HepG2 (cell line): ENCODE measurements around the gene MRPL58. TPM values are rescaled to one million over a fixed set of nuclear protein-coding genes. Genes with fewer than 3 reads are reported as not detected.

ENCODE experiments used
- ATAC-seq: fragments of 200-7000 bp; cut with Tn5 transposase; 3 replicates; pipeline ENCODE4 v1.9.1; 2020; ENCODE audit warnings: mild to moderate bottlenecking, moderate library complexity
- BruUV-seq: library from RNA; stranded (reverse); fragments of 400-500 nt; replicated peaks from 2 replicates; lab custom pipeline; 2021; lab: Mats Ljungman, UMichigan
- CTCF ChIA-PET: fragments of 300-600 bp; formaldehyde crosslinking; extraction: SDS; loops from one replicate; lab custom pipeline; 2021; ENCODE audit warnings: low total read pairs, inconsistent platforms, low intra/inter-chr PET ratio; lab: Yijun Ruan, JAX
- POLR2A ChIA-PET: fragments of 350-600 bp; sonication (Branson Sonifier 250); formaldehyde crosslinking; loops from one replicate; lab custom pipeline; 2020; ENCODE audit warnings: antibody characterized with exemption, inconsistent platforms; lab: Yijun Ruan, JAX
- DNase-seq: peaks from one replicate; pipeline ENCODE4 v3.0.0-alpha.2; 2015; ENCODE audit warnings: low spot score
- FAIRE-seq: peaks from 3 replicates; lab custom pipeline; 2011; peaks lifted over from hg19 to GRCh38; lab: Jason Lieb, UNC
- H2AFZ ChIP-seq: one replicate; pipeline ENCODE4 v1.6.1; 2011; ENCODE audit warnings: low read length, inconsistent platforms
- H3K27ac ChIP-seq: fragments of 300-600 bp; 3 replicates; pipeline ENCODE4 v1.8.0; 2011; ENCODE audit warnings: mixed run types, mild to moderate bottlenecking, mixed read lengths, low read length, inconsistent platforms; ENCODE audit not compliant: insufficient read depth; ENCODE audit errors: extremely low read length
- H3K27me3 ChIP-seq, 2 experiments: fragments of 200-600 bp in 1 of 2; 2 replicates in 1 of 2; 3 replicates in 1 of 2; pipeline versions ENCODE4 v1.6.0 to v1.8.0; 2011; ENCODE audit warnings: low read length in 2 of 2, mild to moderate bottlenecking in 2 of 2, moderate library complexity in 2 of 2, inconsistent platforms in 1 of 2; ENCODE audit not compliant: insufficient read depth in 2 of 2, control insufficient read depth in 1 of 2
- H3K36me3 ChIP-seq, 2 experiments: fragments of 200-600 bp in 1 of 2; replicated peaks in 1 of 2; 2 replicates in 1 of 2; 3 replicates in 1 of 2; pipeline versions ENCODE4 v1.5.1 to v1.8.0; 2011; ENCODE audit warnings: low read length in 2 of 2, inconsistent platforms in 1 of 2; ENCODE audit not compliant: insufficient read depth in 2 of 2, control insufficient read depth in 1 of 2
- H3K4me1 ChIP-seq: 2 replicates; pipeline ENCODE4 v1.5.1; 2012; ENCODE audit warnings: low read length, inconsistent platforms; ENCODE audit not compliant: insufficient read depth
- H3K4me2 ChIP-seq: 2 replicates; pipeline ENCODE4 v1.6.0; 2011; ENCODE audit warnings: low read depth, low read length, inconsistent platforms
- H3K4me3 ChIP-seq, 3 experiments: fragments of 200-600 bp in 1 of 3; sonication (generic), shearing (Covaris generic) in 1 of 3; replicated peaks in 1 of 3; 2 replicates each; pipeline ENCODE4 v1.5.1; 2011 to 2016; ENCODE audit warnings: low read length in 3 of 3, inconsistent platforms in 2 of 3, low read depth in 2 of 3, mild to moderate bottlenecking in 2 of 3, control low read depth in 1 of 3, mixed read lengths in 1 of 3; ENCODE audit not compliant: insufficient read depth in 1 of 3
- H3K79me2 ChIP-seq: one replicate; pipeline ENCODE4 v1.6.1; 2011; ENCODE audit warnings: low read length, inconsistent platforms; ENCODE audit not compliant: insufficient read depth
- H3K9ac ChIP-seq: 2 replicates; pipeline ENCODE4 v1.6.0; 2011; ENCODE audit warnings: mild to moderate bottlenecking, low read depth, low read length, inconsistent platforms; ENCODE audit not compliant: insufficient read depth
- H3K9me3 ChIP-seq: 2 replicates; pipeline ENCODE4 v1.5.1; 2012; ENCODE audit warnings: mild to moderate bottlenecking, low read length
- H4K20me1 ChIP-seq: 2 replicates; pipeline ENCODE4 v1.6.0; 2011; ENCODE audit warnings: inconsistent platforms, mild to moderate bottlenecking, low read length, moderate library complexity; ENCODE audit not compliant: insufficient read depth
- ATAD3A ChIP-seq: sonication (generic); formaldehyde crosslinking; IDR thresholded peaks from 2 replicates; pipeline ENCODE4 v1.4.0; 2020; ENCODE audit warnings: missing genetic modification reagents
- CBFB ChIP-seq: sonication (generic); formaldehyde crosslinking; IDR thresholded peaks from 2 replicates; pipeline ENCODE4 v1.4.0; 2020; ENCODE audit warnings: missing genetic modification reagents
- IKZF5 ChIP-seq: IDR thresholded peaks from 2 replicates; pipeline ENCODE4 v1.6.1; 2018; ENCODE audit warnings: missing genetic modification reagents, mild to moderate bottlenecking, missing compliant biosample characterization
- SKI ChIP-seq: fragments of 450-650 bp; IDR thresholded peaks from one replicate; pipeline ENCODE4 v1.6.1; 2018; ENCODE audit warnings: mild to moderate bottlenecking; ENCODE audit not compliant: partially characterized antibody
- TARDBP ChIP-seq: sonication (generic); formaldehyde crosslinking; IDR thresholded peaks from 2 replicates; pipeline ENCODE4 v1.8.0; 2022; ENCODE audit warnings: mild to moderate bottlenecking, missing genetic modification reagents
- ZNF101 ChIP-seq: sonication (generic); formaldehyde crosslinking; IDR thresholded peaks from 2 replicates; pipeline ENCODE4 v1.4.0; 2020; ENCODE audit warnings: mild to moderate bottlenecking, low read depth, missing genetic modification reagents, borderline replicate concordance
- ZNF274 ChIP-seq: sonication (generic); formaldehyde crosslinking; IDR thresholded peaks from 2 replicates; pipeline ENCODE4 v1.5.1; 2020; ENCODE audit warnings: mild to moderate bottlenecking, missing genetic modification reagents
- ZNF3 ChIP-seq: IDR thresholded peaks from 2 replicates; pipeline ENCODE4 v1.7.0; 2017; ENCODE audit warnings: inconsistent platforms
- ZNF788 ChIP-seq: sonication (generic); formaldehyde crosslinking; IDR thresholded peaks from 2 replicates; pipeline ENCODE4 v1.5.0; 2020; ENCODE audit warnings: mild to moderate bottlenecking, missing genetic modification reagents, borderline replicate concordance
- ZSCAN31 ChIP-seq: sonication (generic); formaldehyde crosslinking; IDR thresholded peaks from 2 replicates; pipeline ENCODE4 v1.5.0; 2020; ENCODE audit warnings: low read depth, mild to moderate bottlenecking, missing genetic modification reagents
- WGBS: methylation state at CpG from one replicate; pipeline ENCODE4 v1.1.6; 2017; ENCODE audit warnings: low lambda C conversion rate; 5-methylcytosine and 5-hydroxymethylcytosine counted together
- in situ Hi-C: cut with HindIII; loops from 2 replicates; pipeline ENCODE4 v1.10.0; 2017; ENCODE audit warnings: low pct_unique_long_range_greater_than_20kb; ENCODE audit not compliant: extremely low pct_ligation_motif_present
- intact Hi-C: fragments of 100-400 bp; cut with micrococcal nuclease; formaldehyde crosslinking; loops from one replicate; pipeline ENCODE4 v1.10.0; 2022; ENCODE audit not compliant: unreplicated experiment
- polyA plus RNA-seq, 8 experiments: library from polyadenylated mRNA; depleted of rRNA in 3 of 8; stranded (reverse) in 7 of 8; unstranded in 1 of 8; fragments of >200 nt; fragmentation: Illumina TruSeq in 4 of 8; extraction: Trizol in 4 of 8; gene quantifications; 2 replicates each; pipeline versions ENCODE4 v1.2.1 to v1.2.3, GENCODE V29; 2011 to 2016; ENCODE audit warnings: low read depth in 4 of 8, missing spikeins in 1 of 8, mixed read lengths in 1 of 8; ENCODE audit not compliant: insufficient read depth in 1 of 8
- total RNA-seq, 5 experiments: library from RNA; depleted of rRNA; stranded (reverse); fragments of >200 nt; fragmentation: Illumina TruSeq; extraction: Trizol; gene quantifications; 2 replicates each; pipeline ENCODE4 v1.2.3, GENCODE V29; 2016; ENCODE audit warnings: low read depth in 1 of 5
- TF ChIP-seq, protein P1 (sequence below): sonication (generic); formaldehyde crosslinking; IDR thresholded peaks from 2 replicates; pipeline ENCODE4 v1.5.1; 2020; ENCODE audit warnings: mild to moderate bottlenecking, missing genetic modification reagents, borderline replicate concordance
- TF ChIP-seq, protein P2 (sequence below): sonication (generic); formaldehyde crosslinking; IDR thresholded peaks from 2 replicates; pipeline ENCODE4 v1.4.0; 2020; ENCODE audit warnings: mild to moderate bottlenecking, low read depth, missing genetic modification reagents
- TF ChIP-seq, protein P3 (sequence below): sonication (generic); formaldehyde crosslinking; IDR thresholded peaks from 2 replicates; pipeline ENCODE4 v1.4.0; 2020; ENCODE audit warnings: mild to moderate bottlenecking, missing genetic modification reagents

MRPL58 gene
- total and polyA plus RNA-seq, 2 of the 13 experiments (the other 11 are each of a cell fraction or from before 2014, with no cell fraction given): 44.9 to 68.9 TPM

- POLR2A ChIA-PET: no interaction called here
- FAIRE-seq: no peak
Observed at GRCh38 chr17:75065562-75066151, 53.2 kb downstream of the MRPL58 start.

More at GRCh38 chr17:75065562-75066151, 53.2 kb downstream of the MRPL58 start:
- no peak overlapping the region for H3K27ac ChIP-seq
- peaks cover 19 to 40% of the 10 kb centered on the region in 2 experiments for H3K36me3 ChIP-seq
- no TSS peak for BruUV-seq
- H3K9me3 ChIP-seq: no peaks in the 10 kb centered on the region
- no peak overlapping the region for H3K9ac ChIP-seq
- H2AFZ ChIP-seq: no peak overlapping the region
- ATAC-seq: no peak
- H3K27me3 ChIP-seq: no peaks in the 10 kb centered on the region
- no peak overlapping the region for H3K4me3 ChIP-seq
- WGBS: 76% methylated on average over 6 of the region's 6 CpGs
- CTCF ChIA-PET: no interaction called here
- no peaks in the 10 kb centered on the region for H4K20me1 ChIP-seq
- intact Hi-C loops (no loop called here), in situ Hi-C loops (no loop called here)
- 0 out of 2 replicates have a peak, but pooled peaks cover 6% of the 10 kb centered on the region for H3K4me1 ChIP-seq
- H3K79me2 ChIP-seq: no peaks in the 10 kb centered on the region
- TF ChIP-seq, protein P1, sequence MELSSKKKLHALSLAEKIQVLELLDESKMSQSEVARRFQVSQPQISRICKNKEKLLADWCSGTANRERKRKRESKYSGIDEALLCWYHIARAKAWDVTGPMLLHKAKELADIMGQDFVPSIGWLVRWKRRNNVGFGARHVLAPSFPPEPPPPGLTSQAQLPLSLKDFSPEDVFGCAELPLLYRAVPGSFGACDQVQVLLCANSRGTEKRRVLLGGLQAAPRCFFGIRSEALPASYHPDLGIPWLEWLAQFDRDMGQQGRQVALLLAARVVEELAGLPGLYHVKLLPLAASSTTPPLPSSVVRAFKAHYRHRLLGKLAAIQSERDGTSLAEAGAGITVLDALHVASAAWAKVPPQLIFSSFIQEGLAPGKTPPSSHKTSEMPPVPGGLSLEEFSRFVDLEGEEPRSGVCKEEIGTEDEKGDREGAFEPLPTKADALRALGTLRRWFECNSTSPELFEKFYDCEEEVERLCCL: no peak
- TF ChIP-seq SKI: no peak
- TF ChIP-seq CBFB (CRISPR knock-in tag): no peak
- no peak for TF ChIP-seq ZNF788 (CRISPR knock-in tag)
- TF ChIP-seq, protein P2, sequence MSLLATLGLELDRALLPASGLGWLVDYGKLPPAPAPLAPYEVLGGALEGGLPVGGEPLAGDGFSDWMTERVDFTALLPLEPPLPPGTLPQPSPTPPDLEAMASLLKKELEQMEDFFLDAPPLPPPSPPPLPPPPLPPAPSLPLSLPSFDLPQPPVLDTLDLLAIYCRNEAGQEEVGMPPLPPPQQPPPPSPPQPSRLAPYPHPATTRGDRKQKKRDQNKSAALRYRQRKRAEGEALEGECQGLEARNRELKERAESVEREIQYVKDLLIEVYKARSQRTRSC: no peak
- TF ChIP-seq, protein P3, sequence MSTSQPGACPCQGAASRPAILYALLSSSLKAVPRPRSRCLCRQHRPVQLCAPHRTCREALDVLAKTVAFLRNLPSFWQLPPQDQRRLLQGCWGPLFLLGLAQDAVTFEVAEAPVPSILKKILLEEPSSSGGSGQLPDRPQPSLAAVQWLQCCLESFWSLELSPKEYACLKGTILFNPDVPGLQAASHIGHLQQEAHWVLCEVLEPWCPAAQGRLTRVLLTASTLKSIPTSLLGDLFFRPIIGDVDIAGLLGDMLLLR (CRISPR knock-in tag): no peak
- no peak for TF ChIP-seq TARDBP (CRISPR knock-in tag)
- no peak for TF ChIP-seq ZNF101
- no peak for TF ChIP-seq IKZF5
- no peak for TF ChIP-seq ZNF274
- TF ChIP-seq ZSCAN31 (CRISPR knock-in tag): no peak
- no peak for TF ChIP-seq ATAD3A (CRISPR knock-in tag)
- TF ChIP-seq ZNF3 (CRISPR knock-in tag): no peak
- no peak overlapping the region for H3K4me2 ChIP-seq
- no peak for DNase-seq
